IMR-90 (cell line): Measurements from ENCODE around the gene CEP41. TPM values are rescaled to one million over a fixed set of nuclear protein-coding genes. Genes with fewer than 3 reads are reported as not detected.

Experiments used
- ATAC-seq: fragments of 200-7000 bp; cut with Tn5 transposase; 2 replicates; pipeline ENCODE4 v1.9.1; 2020; ENCODE audit warnings: low read depth, mild to moderate bottlenecking, moderate library complexity
- BruUV-seq: library from RNA; stranded (reverse); fragments of 400-500 nt; replicated peaks from 2 replicates; lab custom pipeline; 2021; lab: Mats Ljungman, UMichigan
- CTCF ChIA-PET: fragments of 300-600 bp; formaldehyde crosslinking; extraction: SDS; loops from one replicate; lab custom pipeline; 2021; ENCODE audit warnings: antibody characterized with exemption; lab: Yijun Ruan, JAX
- POLR2A ChIA-PET: fragments of 300-600 bp; sonication (Branson Sonifier 250); formaldehyde crosslinking; loops from one replicate; lab custom pipeline; 2022; ENCODE audit warnings: antibody characterized with exemption; ENCODE audit not compliant: unreplicated experiment; lab: Charles Lee
- DNase-seq: peaks from one replicate; pipeline ENCODE4 v3.0.0; 2013
- H2AFZ ChIP-seq: replicated peaks from 2 replicates; pipeline ENCODE3; 2013; ENCODE audit warnings: low read length, mild to moderate bottlenecking; ENCODE audit not compliant: poor library complexity
- H2AK5ac ChIP-seq: 2 replicates; pipeline ENCODE4 v1.6.1; 2013; ENCODE audit warnings: low read depth, low read length, inconsistent platforms
- H2AK9ac ChIP-seq: replicated peaks from 2 replicates; pipeline ENCODE3; 2013; ENCODE audit warnings: mild to moderate bottlenecking, low read depth, low read length, moderate library complexity; ENCODE audit not compliant: poor library complexity
- H2BK120ac ChIP-seq: 2 replicates; pipeline ENCODE4 v1.6.1; 2013; ENCODE audit warnings: low read depth, low read length, inconsistent platforms
- H2BK15ac ChIP-seq: 3 replicates; pipeline ENCODE4 v1.6.1; 2013; ENCODE audit warnings: low read depth, low read length, inconsistent platforms
- H2BK20ac ChIP-seq: 2 replicates; pipeline ENCODE4 v1.6.1; 2013; ENCODE audit warnings: low read depth, mild to moderate bottlenecking, inconsistent platforms, low read length, moderate library complexity
- H2BK5ac ChIP-seq: 2 replicates; pipeline ENCODE4 v1.6.1; 2013; ENCODE audit warnings: mild to moderate bottlenecking, low read depth, low read length, inconsistent platforms; ENCODE audit not compliant: poor library complexity, severe bottlenecking
- H3K14ac ChIP-seq: replicated peaks from 2 replicates; pipeline ENCODE4 v1.6.1; 2013; ENCODE audit warnings: low read depth, low read length, inconsistent platforms
- H3K18ac ChIP-seq: 2 replicates; pipeline ENCODE4 v1.6.1; 2013; ENCODE audit warnings: low read depth, low read length, control low read depth
- H3K23ac ChIP-seq: 2 replicates; pipeline ENCODE4 v1.6.1; 2013; ENCODE audit warnings: low read depth, low read length, inconsistent platforms
- H3K27ac ChIP-seq: 2 replicates; pipeline ENCODE4 v1.5.1; 2013; ENCODE audit warnings: mild to moderate bottlenecking, control low read depth, low read length; ENCODE audit not compliant: insufficient read depth
- H3K27me3 ChIP-seq: 2 replicates; pipeline ENCODE4 v1.6.1; 2013; ENCODE audit warnings: low read length; ENCODE audit not compliant: control insufficient read depth, insufficient read depth
- H3K36me3 ChIP-seq: 2 replicates; pipeline ENCODE4 v1.6.1; 2013; ENCODE audit warnings: low read length, mixed read lengths; ENCODE audit not compliant: control insufficient read depth, insufficient read depth
- H3K4ac ChIP-seq: 2 replicates; pipeline ENCODE4 v1.6.1; 2013; ENCODE audit warnings: low read depth, low read length, inconsistent platforms
- H3K4me1 ChIP-seq: 2 replicates; pipeline ENCODE4 v1.6.1; 2013; ENCODE audit warnings: low read length, mixed read lengths; ENCODE audit not compliant: control insufficient read depth, insufficient read depth
- H3K4me2 ChIP-seq: 2 replicates; pipeline ENCODE4 v1.6.1; 2013; ENCODE audit warnings: low read depth, mild to moderate bottlenecking, control low read depth, low read length, moderate library complexity
- H3K4me3 ChIP-seq: 2 replicates; pipeline ENCODE4 v1.5.1; 2013; ENCODE audit warnings: low read depth, mild to moderate bottlenecking, control low read depth, low read length, moderate library complexity; ENCODE audit not compliant: insufficient read depth
- H3K56ac ChIP-seq: 2 replicates; pipeline ENCODE4 v1.6.1; 2013; ENCODE audit warnings: low read length, inconsistent platforms; ENCODE audit not compliant: insufficient read depth; ENCODE audit errors: extremely low read depth
- H3K79me1 ChIP-seq, 2 experiments: 2 replicates each; pipeline ENCODE4 v1.6.1; 2013; ENCODE audit warnings: low read length in 2 of 2, inconsistent platforms in 1 of 2, low read depth in 1 of 2
- H3K9ac ChIP-seq: 2 replicates; pipeline ENCODE4 v1.6.1; 2013; ENCODE audit warnings: low read depth, low read length, control low read depth
- H3K9me1 ChIP-seq: 2 replicates; pipeline ENCODE4 v1.6.1; 2013; ENCODE audit warnings: low read length, inconsistent platforms; ENCODE audit not compliant: insufficient read depth
- H3K9me3 ChIP-seq: 2 replicates; pipeline ENCODE4 v1.6.1; 2013; ENCODE audit warnings: low read length; ENCODE audit not compliant: control insufficient read depth, insufficient read depth
- H4K20me1 ChIP-seq: 2 replicates; pipeline ENCODE4 v1.6.1; 2013; ENCODE audit warnings: low read length, inconsistent platforms; ENCODE audit not compliant: insufficient read depth
- H4K5ac ChIP-seq: 2 replicates; pipeline ENCODE4 v1.6.1; 2013; ENCODE audit warnings: mild to moderate bottlenecking, low read depth, low read length, control low read depth
- H4K8ac ChIP-seq, 2 experiments: 2 replicates each; pipeline ENCODE4 v1.6.1; 2013; ENCODE audit warnings: low read depth in 2 of 2, low read length in 2 of 2, control low read depth in 1 of 2, inconsistent platforms in 1 of 2
- H4K91ac ChIP-seq: 2 replicates; pipeline ENCODE4 v1.6.1; 2013; ENCODE audit warnings: low read depth, low read length, inconsistent platforms; ENCODE audit not compliant: insufficient read depth
- BHLHE40 ChIP-seq: fragments of 150-350 bp; IDR thresholded peaks from 2 replicates; pipeline ENCODE4 v1.6.1; 2016; ENCODE audit warnings: mild to moderate bottlenecking, low read depth, low read length
- CEBPB ChIP-seq: IDR thresholded peaks from 2 replicates; pipeline ENCODE4 v1.6.1; 2012; ENCODE audit warnings: low read depth, low read length, improper control_type of control experiment
- CHD1 ChIP-seq: IDR thresholded peaks from 2 replicates; pipeline ENCODE4 v1.6.1; 2012; ENCODE audit warnings: low read depth, low read length, improper control_type of control experiment
- FOS ChIP-seq: fragments of 150-350 bp; IDR thresholded peaks from 2 replicates; pipeline ENCODE4 v1.6.1; 2016; ENCODE audit warnings: low read depth, low read length
- MAFK ChIP-seq: IDR thresholded peaks from 2 replicates; pipeline ENCODE4 v1.6.1; 2012; ENCODE audit warnings: low read depth, low read length, improper control_type of control experiment
- MAZ ChIP-seq: IDR thresholded peaks from 2 replicates; pipeline ENCODE4 v1.6.1; 2012; ENCODE audit warnings: low read depth, mild to moderate bottlenecking, low read length, improper control_type of control experiment, moderate library complexity, borderline replicate concordance
- NFE2L2 ChIP-seq: fragments of 150-350 bp; IDR thresholded peaks from 2 replicates; pipeline ENCODE4 v1.6.1; 2016; ENCODE audit warnings: low read depth, mild to moderate bottlenecking, low read length
- POLR2A ChIP-seq: IDR thresholded peaks from 2 replicates; pipeline ENCODE4 v1.6.1; 2012; ENCODE audit warnings: mild to moderate bottlenecking, low read depth, low read length
- RAD21 ChIP-seq: IDR thresholded peaks from 2 replicates; pipeline ENCODE4 v1.6.1; 2012; ENCODE audit warnings: low read length, improper control_type of control experiment
- RFX5 ChIP-seq: IDR thresholded peaks from 2 replicates; pipeline ENCODE4 v1.8.0; 2012; ENCODE audit warnings: low read depth, mild to moderate bottlenecking, low read length, moderate library complexity
- SMC3 ChIP-seq: fragments of 150-350 bp; IDR thresholded peaks from 2 replicates; pipeline ENCODE4 v1.6.1; 2016; ENCODE audit warnings: low read depth, mild to moderate bottlenecking, antibody characterized with exemption, low read length, moderate library complexity
- WGBS, 2 experiments: methylation state at CpG; one replicate each; pipeline versions ENCODE4 v1.1.5 to v1.1.7; 2013; ENCODE audit warnings: missing lambda C conversion rate in 2 of 2; ENCODE audit not compliant: insufficient read length in 1 of 2; ENCODE audit errors: extremely low coverage in 2 of 2; 5-methylcytosine and 5-hydroxymethylcytosine counted together
- dilution Hi-C: fragments of 300-500 bp; cut with HindIII; formaldehyde crosslinking; loops from one replicate; pipeline ENCODE4 v1.14.3; 2018; ENCODE audit warnings: low sequenced_read_pairs; ENCODE audit not compliant: unreplicated experiment
- in situ Hi-C: fragments of 300-500 bp; cut with MboI; formaldehyde crosslinking; loops from 3 replicates; pipeline ENCODE4 v1.14.3; 2019; ENCODE audit warnings: low sequenced_read_pairs, inconsistent platforms, mixed read lengths
- intact Hi-C: fragments of 100-400 bp; cut with micrococcal nuclease; formaldehyde crosslinking; loops from 2 replicates; pipeline ENCODE4 v1.10.0; 2022
- polyA plus RNA-seq, 3 experiments: library from polyadenylated mRNA; depleted of rRNA; stranded (reverse); fragments of >200 nt; gene quantifications; 2 replicates each; pipeline ENCODE4 v1.2.3, GENCODE V29; 2012; ENCODE audit warnings: low replicate concordance in 1 of 3
- total RNA-seq: library from RNA; depleted of rRNA; stranded (reverse); fragments of >200 nt; gene quantifications from 2 replicates; pipeline ENCODE4 v1.2.3, GENCODE V29; 2012
- TF ChIP-seq, protein P1 (sequence below): fragments of 150-350 bp; IDR thresholded peaks from 2 replicates; pipeline ENCODE4 v1.6.1; 2016; ENCODE audit warnings: low read depth, mild to moderate bottlenecking, low read length, moderate library complexity, borderline replicate concordance
- TF ChIP-seq, protein P2 (sequence below): conservative IDR thresholded peaks from 2 replicates; pipeline ENCODE4 v1.5.1; 2012; ENCODE audit warnings: mild to moderate bottlenecking, low read depth, low read length, improper control_type of control experiment

Gene CEP41
- total and polyA plus RNA-seq, 2 of the 4 experiments (the other 2 are of a cell fraction): 12.2 to 21.9 TPM

DNA sequence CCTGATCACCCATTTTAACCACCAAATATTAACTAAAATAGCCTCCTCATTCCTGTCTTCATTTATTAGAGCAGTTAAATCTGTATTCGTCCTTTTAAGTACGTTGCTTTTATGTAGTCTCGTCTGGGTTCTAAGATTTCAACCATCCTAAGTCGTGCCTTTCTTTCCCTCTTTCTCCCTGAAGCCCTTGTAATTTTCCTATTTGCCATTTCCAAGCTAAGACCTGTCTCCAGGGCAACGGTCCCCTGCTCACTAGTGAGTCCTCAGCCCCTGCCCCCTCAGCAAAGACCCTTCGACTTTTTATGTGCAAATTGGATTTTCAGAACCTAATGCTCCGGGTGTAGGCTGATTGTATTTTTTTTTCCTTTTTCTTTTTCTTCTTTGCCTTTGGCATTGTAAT, 35.0 kb upstream of the CEP41 start:
- intact Hi-C loops (no loop called here), in situ Hi-C loops (no loop called here), dilution Hi-C loops (no loop called here)
- TF ChIP-seq CHD1 (no peak), SMC3 (no peak), RAD21 (no peak), MAZ (no peak), MAFK (no peak), RFX5 (no peak), POLR2A (no peak), CEBPB (no peak), FOS (no peak), NFE2L2 (no peak), BHLHE40 (no peak)
- TF ChIP-seq, protein P1, sequence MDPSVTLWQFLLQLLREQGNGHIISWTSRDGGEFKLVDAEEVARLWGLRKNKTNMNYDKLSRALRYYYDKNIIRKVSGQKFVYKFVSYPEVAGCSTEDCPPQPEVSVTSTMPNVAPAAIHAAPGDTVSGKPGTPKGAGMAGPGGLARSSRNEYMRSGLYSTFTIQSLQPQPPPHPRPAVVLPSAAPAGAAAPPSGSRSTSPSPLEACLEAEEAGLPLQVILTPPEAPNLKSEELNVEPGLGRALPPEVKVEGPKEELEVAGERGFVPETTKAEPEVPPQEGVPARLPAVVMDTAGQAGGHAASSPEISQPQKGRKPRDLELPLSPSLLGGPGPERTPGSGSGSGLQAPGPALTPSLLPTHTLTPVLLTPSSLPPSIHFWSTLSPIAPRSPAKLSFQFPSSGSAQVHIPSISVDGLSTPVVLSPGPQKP: no peak
- TF ChIP-seq, protein P2, sequence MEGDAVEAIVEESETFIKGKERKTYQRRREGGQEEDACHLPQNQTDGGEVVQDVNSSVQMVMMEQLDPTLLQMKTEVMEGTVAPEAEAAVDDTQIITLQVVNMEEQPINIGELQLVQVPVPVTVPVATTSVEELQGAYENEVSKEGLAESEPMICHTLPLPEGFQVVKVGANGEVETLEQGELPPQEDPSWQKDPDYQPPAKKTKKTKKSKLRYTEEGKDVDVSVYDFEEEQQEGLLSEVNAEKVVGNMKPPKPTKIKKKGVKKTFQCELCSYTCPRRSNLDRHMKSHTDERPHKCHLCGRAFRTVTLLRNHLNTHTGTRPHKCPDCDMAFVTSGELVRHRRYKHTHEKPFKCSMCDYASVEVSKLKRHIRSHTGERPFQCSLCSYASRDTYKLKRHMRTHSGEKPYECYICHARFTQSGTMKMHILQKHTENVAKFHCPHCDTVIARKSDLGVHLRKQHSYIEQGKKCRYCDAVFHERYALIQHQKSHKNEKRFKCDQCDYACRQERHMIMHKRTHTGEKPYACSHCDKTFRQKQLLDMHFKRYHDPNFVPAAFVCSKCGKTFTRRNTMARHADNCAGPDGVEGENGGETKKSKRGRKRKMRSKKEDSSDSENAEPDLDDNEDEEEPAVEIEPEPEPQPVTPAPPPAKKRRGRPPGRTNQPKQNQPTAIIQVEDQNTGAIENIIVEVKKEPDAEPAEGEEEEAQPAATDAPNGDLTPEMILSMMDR: no peak
- no peaks in the 10 kb centered on the region for H3K4me1 ChIP-seq
- H2BK15ac ChIP-seq: no peak overlapping the region
- no peak overlapping the region for H4K91ac ChIP-seq
- H3K9me1 ChIP-seq: no peaks in the 10 kb centered on the region
- H2AFZ ChIP-seq: no peak overlapping the region
- DNase-seq: no peak
- peaks cover 5% of the 10 kb centered on the region for H3K27me3 ChIP-seq
- H3K9ac ChIP-seq: no peak overlapping the region
- no peak overlapping the region for H3K18ac ChIP-seq
- H3K14ac ChIP-seq: no peak overlapping the region
- no peak for ATAC-seq
- H3K23ac ChIP-seq: no peak overlapping the region
- no peak overlapping the region for H3K4ac ChIP-seq
- ChIA-PET POLR2A (no interaction called here), CTCF (interaction anchor here (1.0 kb wide), 1 partner anchor 9 kb away, joined by 3 read pairs; no protein-coding TSS in a partner anchor)
- H4K20me1 ChIP-seq: no peaks in the 10 kb centered on the region
- H3K56ac ChIP-seq: no peak overlapping the region
- H4K5ac ChIP-seq: no peak overlapping the region
- no peak overlapping the region for H2AK5ac ChIP-seq
- no peak overlapping the region for H3K27ac ChIP-seq
- BruUV-seq: no TSS peak
- no peaks in the 10 kb centered on the region for H3K79me1 ChIP-seq
- H3K9me3 ChIP-seq: peaks cover 4% of the 10 kb centered on the region
- H3K4me3 ChIP-seq: no peak overlapping the region
- no peak overlapping the region for H3K4me2 ChIP-seq
- H2BK5ac ChIP-seq: no peak overlapping the region
- H2AK9ac ChIP-seq: no peak overlapping the region
- no peak overlapping the region for H2BK20ac ChIP-seq
- 77% methylated on average over 4 of the region's 7 CpGs; no CpG with 5 or more reads in 1 of the 2 experiments for WGBS, 2 experiments
- no peak overlapping the region for H2BK120ac ChIP-seq
- H4K8ac ChIP-seq: no peak overlapping the region
- no peaks in the 10 kb centered on the region for H3K36me3 ChIP-seq
